Body of pancreas (tissue), 4 donors: Measurements from ENCODE around the gene MSI2. TPM values are rescaled to one million over a fixed set of nuclear protein-coding genes. Genes with fewer than 3 reads are reported as not detected.

Experiments used
- ATAC-seq: fragments of 150-250 bp; one replicate; pipeline ENCODE4 v1.9.1; 2016
- DNase-seq, 4 donors: peaks; one replicate each; pipeline ENCODE4 v3.0.0-alpha.2; 2019
- H3K27ac ChIP-seq, 4 donors: fragments of 200-600 bp; sonication (generic); 1 replicate in 3 of 4; 2 replicates in 1 of 4; pipeline versions ENCODE4 v1.5.1 to v1.6.1; 2016 to 2019; ENCODE audit warnings: mild to moderate bottlenecking in 1 of 4, mixed read lengths in 1 of 4, moderate library complexity in 1 of 4
- H3K27me3 ChIP-seq, 2 donors: fragments of 200-600 bp; sonication (generic); one replicate each; pipeline ENCODE4 v1.6.0; 2016; ENCODE audit warnings: mild to moderate bottlenecking in 1 of 2
- H3K36me3 ChIP-seq, 2 donors: fragments of 200-600 bp; sonication (generic); replicated peaks in 1 of 2; 2 replicates each; pipeline ENCODE4 v1.5.1; 2016; ENCODE audit warnings: low read depth in 2 of 2; ENCODE audit not compliant: insufficient read depth in 1 of 2
- H3K4me1 ChIP-seq: fragments of 200-600 bp; sonication (generic); one replicate; pipeline ENCODE4 v1.6.0; 2016
- H3K4me3 ChIP-seq, 2 donors: fragments of 200-600 bp; sonication (generic); 1 replicate in 1 of 2; 2 replicates in 1 of 2; pipeline ENCODE4 v1.5.1; 2016 to 2019
- H3K9me3 ChIP-seq, 3 donors: fragments of 200-600 bp; sonication (generic); 1 replicate in 2 of 3; 2 replicates in 1 of 3; pipeline ENCODE4 v1.5.1; 2016
- CTCF ChIP-seq, 7 experiments: fragments of 450-650 bp in 4 of 7; fragments of 200-600 bp in 3 of 7; sonication (generic) in 3 of 7; IDR thresholded peaks; one replicate each; pipeline ENCODE4 v1.5.1; 2016 to 2019; ENCODE audit warnings: antibody characterized with exemption in 7 of 7
- POLR2A ChIP-seq, 3 donors: fragments of 450-650 bp; IDR thresholded peaks; one replicate each; pipeline ENCODE4 v1.6.1; 2016; ENCODE audit warnings: antibody characterized with exemption in 3 of 3, mild to moderate bottlenecking in 2 of 3
- WGBS, 2 donors: methylation state at CpG; one replicate each; pipeline ENCODE4 v1.1.5; 2017; 5-methylcytosine and 5-hydroxymethylcytosine counted together
- intact Hi-C: fragments of 100-400 bp; cut with DNase I; formaldehyde crosslinking; loops from one replicate; pipeline ENCODE4 v1.15.1; 2023
- total RNA-seq, 2 donors: library from RNA; depleted of rRNA; stranded (reverse); fragments of >200 nt; gene quantifications; one replicate each; pipeline ENCODE4 v1.1.0, GENCODE V29; 2016

Gene MSI2
- total RNA-seq, 2 donors from 2014 or later = 21.1 to 28.5 TPM

- H3K27me3 ChIP-seq = no peaks in the 10 kb centered on the region
- WGBS, 2 donors = 74 to 80% methylated on average over 7 of the region's 7 CpGs
- TF ChIP-seq POLR2A (IDR thresholded peaks at IDR 0.05) (no peak), CTCF (IDR thresholded peaks at IDR 0.05) (no peak)
Observed at GRCh38 chr17:57713140-57713539, 456.8 kb downstream of the MSI2 start.

GRCh38 chr17:57714665-57715180 lies 458.4 kb downstream of the MSI2 start:
- no peak overlapping the region for H3K4me3 ChIP-seq
- no peaks in the 10 kb centered on the region for H3K4me1 ChIP-seq
- DNase-seq (no peak), ATAC-seq (no peak)
- 28 to 45% methylated on average over 7 of the region's 7 CpGs for WGBS, 2 donors
- no peaks in the 10 kb centered on the region for H3K9me3 ChIP-seq
- intact Hi-C loops = no loop called here
- no peaks in the 10 kb centered on the region for H3K27me3 ChIP-seq
- no peak overlapping the region for H3K27ac ChIP-seq
- H3K36me3 ChIP-seq = no peaks in the 10 kb centered on the region
- TF ChIP-seq POLR2A (IDR thresholded peaks at IDR 0.05) = no peak
- no peak for TF ChIP-seq CTCF (IDR thresholded peaks at IDR 0.05)

More at GRCh38 chr17:57713140-57713539, 456.8 kb downstream of the MSI2 start:
- no peak overlapping the region for H3K4me3 ChIP-seq
- H3K4me1 ChIP-seq = no peaks in the 10 kb centered on the region
- no peaks in the 10 kb centered on the region for H3K36me3 ChIP-seq
- H3K27ac ChIP-seq = no peak overlapping the region
- intact Hi-C loops = no loop called here
- DNase-seq (no peak), ATAC-seq (no peak)
- H3K9me3 ChIP-seq = no peaks in the 10 kb centered on the region

- intact Hi-C loops = no loop called here
- Histone ChIP-seq H3K27ac (no peak overlapping the region), H3K36me3 (no peaks in the 10 kb centered on the region), H3K4me3 (no peak overlapping the region), H3K9me3 (no peaks in the 10 kb centered on the region), H3K4me1 (no peaks in the 10 kb centered on the region), H3K27me3 (no peaks in the 10 kb centered on the region)
- TF ChIP-seq POLR2A (IDR thresholded peaks at IDR 0.05) (no peak), CTCF (IDR thresholded peaks at IDR 0.05) (no peak)
- ATAC-seq = no peak
- WGBS, 2 donors = 67 to 100% methylated on average over 1 of the region's 1 CpG
- DNase-seq = no peak
Observed at GRCh38 chr17:57715981-57716380, 459.7 kb downstream of the MSI2 start.

- 72 to 75% methylated on average over 8 of the region's 8 CpGs for WGBS, 2 donors
- ATAC-seq (no peak), DNase-seq (no peak)
- intact Hi-C loops = no loop called here
- Histone ChIP-seq H3K9me3 (no peaks in the 10 kb centered on the region), H3K27me3 (no peaks in the 10 kb centered on the region), H3K4me3 (no peak overlapping the region), H3K27ac (no peak overlapping the region), H3K36me3 (no peaks in the 10 kb centered on the region), H3K4me1 (no peaks in the 10 kb centered on the region)
- no peak for TF ChIP-seq POLR2A (IDR thresholded peaks at IDR 0.05)
- TF ChIP-seq CTCF (IDR thresholded peaks at IDR 0.05) = no peak
Observed at GRCh38 chr17:57718878-57719277, 462.6 kb downstream of the MSI2 start.

GRCh38 chr17:57720386-57721035 lies 464.2 kb downstream of the MSI2 start:
- 53 to 87% methylated on average over 2 of the region's 2 CpGs for WGBS, 2 donors
- H3K4me3 ChIP-seq = no peak overlapping the region
- intact Hi-C loops = no loop called here
- no peaks in the 10 kb centered on the region for H3K9me3 ChIP-seq
- no peaks in the 10 kb centered on the region for H3K27me3 ChIP-seq
- H3K4me1 ChIP-seq = no peaks in the 10 kb centered on the region
- H3K27ac ChIP-seq = no peak overlapping the region
- H3K36me3 ChIP-seq = no peaks in the 10 kb centered on the region
- DNase-seq = no peak
- ATAC-seq = no peak
- no peak for TF ChIP-seq POLR2A (IDR thresholded peaks at IDR 0.05)
- TF ChIP-seq CTCF (IDR thresholded peaks at IDR 0.05) = no peak
